SK-N-DZ (cell line): Measurements from ENCODE around the gene CEBPZ.

Experiments used
- DNase-seq: peaks from one replicate; pipeline ENCODE4 v3.0.0-alpha.2; 2015; ENCODE audit warnings: low spot score

Gene CEBPZ

GRCh38 chr2:37180640-37181039, 50.8 kb downstream of the CEBPZ start:
- no peak for DNase-seq

GRCh38 chr2:37180006-37180639, 51.3 kb downstream of the CEBPZ start:
- DNase-seq = no peak

- no peak for DNase-seq
Observed at GRCh38 chr2:37173741-37174140, 57.7 kb downstream of the CEBPZ start.

- no peak for DNase-seq
Observed at GRCh38 chr2:37171624-37171950, 59.8 kb downstream of the CEBPZ start.

- peak; percentile 38 for DNase-seq
Observed at GRCh38 chr2:37168217-37168981, 63.0 kb downstream of the CEBPZ start.

GRCh38 chr2:37167636-37168180, 63.7 kb downstream of the CEBPZ start:
- DNase-seq = no peak

- DNase-seq = no peak
Observed at GRCh38 chr2:37164757-37165156, 66.6 kb downstream of the CEBPZ start.

- peak; percentile 56 for DNase-seq
Observed at GRCh38 chr2:37156857-37157714, 74.3 kb downstream of the CEBPZ start, which contains the start of gene EIF2AK2. TSS of gene EIF2AK2 (minus strand) at chr2:37156980. CDS start at chr2:37147806, 9,174 bp downstream.

- DNase-seq = peak; percentile 17
Observed at GRCh38 chr2:37156071-37156856, 75.1 kb downstream of the CEBPZ start.

- no peak for DNase-seq
Observed at GRCh38 chr2:37154785-37155184, 76.6 kb downstream of the CEBPZ start.

GRCh38 chr2:37153224-37153623, 78.2 kb downstream of the CEBPZ start:
- DNase-seq = no peak
